Rectal smooth muscle tissue (tissue), 1 donor: Measurements from ENCODE around the gene OPN3.

Source experiments
- H3K27ac ChIP-seq: one replicate; pipeline ENCODE4 v1.7.0; 2013; ENCODE audit warnings: low read depth, low read length, inconsistent platforms
- H3K27me3 ChIP-seq: one replicate; pipeline ENCODE4 v1.7.0; 2013; ENCODE audit warnings: low read length; ENCODE audit not compliant: control insufficient read depth, insufficient read depth
- H3K36me3 ChIP-seq: one replicate; pipeline ENCODE4 v1.7.0; 2013; ENCODE audit warnings: low read length; ENCODE audit not compliant: control insufficient read depth, insufficient read depth
- H3K4me1 ChIP-seq: one replicate; pipeline ENCODE4 v1.7.0; 2013; ENCODE audit warnings: low read length; ENCODE audit not compliant: control insufficient read depth, insufficient read depth
- H3K4me3 ChIP-seq: one replicate; pipeline ENCODE4 v1.7.0; 2013; ENCODE audit warnings: low read length
- H3K9ac ChIP-seq: one replicate; pipeline ENCODE4 v1.7.0; 2013; ENCODE audit warnings: low read length

Gene OPN3

GRCh38 chr1:241611063-241611462 is 29.1 kb downstream of the OPN3 start:
- no peaks in the 10 kb centered on the region for H3K36me3 ChIP-seq
- no peak overlapping the region for H3K4me3 ChIP-seq
- no peaks in the 10 kb centered on the region for H3K27me3 ChIP-seq
- H3K4me1 ChIP-seq = no peaks in the 10 kb centered on the region
- H3K9ac ChIP-seq = no peak overlapping the region
- no peak overlapping the region for H3K27ac ChIP-seq

- Histone ChIP-seq H3K27ac (no peak overlapping the region), H3K27me3 (no peaks in the 10 kb centered on the region), H3K36me3 (no peaks in the 10 kb centered on the region), H3K9ac (no peak overlapping the region), H3K4me3 (no peak overlapping the region), H3K4me1 (no peaks in the 10 kb centered on the region)
Observed at GRCh38 chr1:241610056-241610815, 29.9 kb downstream of the OPN3 start.

GRCh38 chr1:241608379-241609033 is 31.7 kb downstream of the OPN3 start:
- Histone ChIP-seq H3K4me3 (no peak overlapping the region), H3K4me1 (no peaks in the 10 kb centered on the region), H3K27me3 (no peaks in the 10 kb centered on the region), H3K36me3 (no peaks in the 10 kb centered on the region), H3K27ac (no peak overlapping the region), H3K9ac (no peak overlapping the region)

- Histone ChIP-seq H3K4me3 (no peak overlapping the region), H3K9ac (no peak overlapping the region), H3K27ac (no peak overlapping the region), H3K36me3 (no peaks in the 10 kb centered on the region), H3K27me3 (no peaks in the 10 kb centered on the region), H3K4me1 (no peaks in the 10 kb centered on the region)
Observed at GRCh38 chr1:241607497-241607896, 32.7 kb downstream of the OPN3 start.

- Histone ChIP-seq H3K9ac (no peak overlapping the region), H3K27me3 (no peaks in the 10 kb centered on the region), H3K4me1 (no peaks in the 10 kb centered on the region), H3K27ac (no peak overlapping the region), H3K36me3 (no peaks in the 10 kb centered on the region), H3K4me3 (no peak overlapping the region)
Observed at GRCh38 chr1:241606544-241606943, 33.6 kb downstream of the OPN3 start.

- Histone ChIP-seq H3K27ac (no peak overlapping the region), H3K4me1 (no peaks in the 10 kb centered on the region), H3K4me3 (no peak overlapping the region)
Observed at GRCh38 chr1:241605146-241605805, 34.9 kb downstream of the OPN3 start.

GRCh38 chr1:241603731-241604245 is 36.4 kb downstream of the OPN3 start:
- Histone ChIP-seq H3K4me1 (no peaks in the 10 kb centered on the region), H3K36me3 (no peaks in the 10 kb centered on the region), H3K4me3 (no peak overlapping the region), H3K27ac (no peak overlapping the region), H3K27me3 (no peaks in the 10 kb centered on the region), H3K9ac (no peak overlapping the region)

More at GRCh38 chr1:241605146-241605805, 34.9 kb downstream of the OPN3 start:
- H3K36me3 ChIP-seq = no peaks in the 10 kb centered on the region
- no peaks in the 10 kb centered on the region for H3K27me3 ChIP-seq
- H3K9ac ChIP-seq = no peak overlapping the region

GRCh38 chr1:241600496-241600901 is 39.7 kb downstream of the OPN3 start:
- no peaks in the 10 kb centered on the region for H3K27me3 ChIP-seq
- no peaks in the 10 kb centered on the region for H3K36me3 ChIP-seq
- H3K4me1 ChIP-seq = no peaks in the 10 kb centered on the region
- H3K27ac ChIP-seq = no peak overlapping the region
- H3K9ac ChIP-seq = no peak overlapping the region
- H3K4me3 ChIP-seq = no peak overlapping the region

- Histone ChIP-seq H3K27ac (no peak overlapping the region), H3K9ac (no peak overlapping the region), H3K36me3 (no peaks in the 10 kb centered on the region), H3K4me1 (no peaks in the 10 kb centered on the region), H3K27me3 (no peaks in the 10 kb centered on the region), H3K4me3 (no peak overlapping the region)
Observed at GRCh38 chr1:241598249-241598648, 41.9 kb downstream of the OPN3 start.

- no peaks in the 10 kb centered on the region for H3K27me3 ChIP-seq
- H3K27ac ChIP-seq = no peak overlapping the region
- H3K9ac ChIP-seq = no peak overlapping the region
- no peak overlapping the region for H3K4me3 ChIP-seq
- no peaks in the 10 kb centered on the region for H3K36me3 ChIP-seq
- no peaks in the 10 kb centered on the region for H3K4me1 ChIP-seq
Observed at GRCh38 chr1:241596633-241597032, 43.5 kb downstream of the OPN3 start.

- Histone ChIP-seq H3K4me3 (no peak overlapping the region), H3K4me1 (no peaks in the 10 kb centered on the region), H3K9ac (no peak overlapping the region), H3K27ac (no peak overlapping the region), H3K27me3 (no peaks in the 10 kb centered on the region), H3K36me3 (no peaks in the 10 kb centered on the region)
Observed at GRCh38 chr1:241593186-241593585, 47.0 kb downstream of the OPN3 start.

GRCh38 chr1:241592273-241592958 is 47.8 kb downstream of the OPN3 start:
- no peaks in the 10 kb centered on the region for H3K4me1 ChIP-seq
- H3K9ac ChIP-seq = no peak overlapping the region
- no peak overlapping the region for H3K4me3 ChIP-seq
- no peak overlapping the region for H3K27ac ChIP-seq
- H3K36me3 ChIP-seq = no peaks in the 10 kb centered on the region
- no peaks in the 10 kb centered on the region for H3K27me3 ChIP-seq
